GM18498 (cell line): Measurements from ENCODE around the gene MYOZ1.
"Not testable (repeated sequence)": the region's sequence is repeated elsewhere in the genome, so short reads cannot be mapped to it uniquely, and the experiment has no call there.

Source experiments
- ATAC-seq: cut with Tn5 transposase; IDR thresholded peaks from one replicate; pipeline ENCODE4 v1.9.1; 2021; ENCODE audit warnings: mild to moderate bottlenecking, moderate library complexity; ENCODE audit not compliant: unreplicated experiment

The MYOZ1 gene, protein sequence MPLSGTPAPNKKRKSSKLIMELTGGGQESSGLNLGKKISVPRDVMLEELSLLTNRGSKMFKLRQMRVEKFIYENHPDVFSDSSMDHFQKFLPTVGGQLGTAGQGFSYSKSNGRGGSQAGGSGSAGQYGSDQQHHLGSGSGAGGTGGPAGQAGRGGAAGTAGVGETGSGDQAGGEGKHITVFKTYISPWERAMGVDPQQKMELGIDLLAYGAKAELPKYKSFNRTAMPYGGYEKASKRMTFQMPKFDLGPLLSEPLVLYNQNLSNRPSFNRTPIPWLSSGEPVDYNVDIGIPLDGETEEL

DNA sequence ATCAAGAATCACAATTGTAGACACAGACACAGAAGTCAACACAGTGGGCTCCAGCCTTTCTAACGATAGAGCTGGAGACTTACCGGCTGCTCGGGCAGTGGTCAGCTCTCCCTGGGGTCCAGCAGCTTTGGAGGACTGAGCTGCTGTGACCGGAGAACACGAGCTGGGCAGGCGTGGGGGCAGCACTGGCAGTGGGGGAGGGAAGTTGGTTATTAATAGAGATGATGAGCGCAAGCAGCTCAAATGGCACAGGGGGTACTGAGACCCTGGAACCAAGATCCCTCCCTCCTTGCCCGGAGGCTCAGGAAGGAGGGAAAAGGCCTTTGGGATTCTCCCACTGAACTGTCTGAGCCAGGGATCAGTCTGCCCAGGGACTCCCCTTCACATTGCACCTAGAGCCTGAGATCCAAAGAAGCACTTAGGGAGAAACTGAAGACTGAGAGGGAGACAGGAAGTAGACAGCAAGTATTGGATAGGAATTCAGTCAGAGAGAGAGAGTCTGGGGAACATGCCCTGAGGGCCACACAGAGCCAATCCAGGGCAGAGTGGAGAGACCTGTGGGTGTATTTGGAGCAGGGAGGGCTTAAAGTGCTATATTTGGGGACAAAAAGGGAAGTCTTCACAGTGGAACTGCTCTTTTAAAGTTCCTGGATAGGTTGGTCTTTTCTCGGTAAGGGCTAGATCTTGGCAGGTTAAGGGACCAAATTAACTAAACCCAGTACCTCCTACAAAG is at the start of gene MYOZ1:
Gene MYOZ1 (minus strand): TSS at position 147 of the 733 bp plus-strand sequence. CDS start 1,457 bp downstream, outside the sequence.
- no peak for ATAC-seq

DNA sequence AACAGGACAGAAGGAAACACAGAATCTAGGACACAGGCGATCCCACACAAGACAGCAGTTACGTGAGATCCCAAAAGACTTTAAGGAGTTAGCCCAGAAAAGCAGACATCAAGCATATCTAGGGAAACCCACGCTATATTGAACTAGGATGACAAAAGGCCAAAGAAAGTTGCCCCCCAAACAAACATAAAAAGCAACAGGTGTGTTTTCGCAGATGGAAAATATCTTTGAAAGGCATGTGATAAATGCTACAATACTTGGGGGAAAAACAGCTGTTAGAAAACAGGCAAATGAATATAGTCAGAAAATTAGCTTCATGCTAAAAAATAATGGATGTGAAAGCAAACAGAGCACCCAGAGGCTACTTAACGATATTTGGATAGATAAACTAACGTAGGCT is 49.5 kb upstream of the MYOZ1 start:
- ATAC-seq, result not testable (repeated sequence)

DNA sequence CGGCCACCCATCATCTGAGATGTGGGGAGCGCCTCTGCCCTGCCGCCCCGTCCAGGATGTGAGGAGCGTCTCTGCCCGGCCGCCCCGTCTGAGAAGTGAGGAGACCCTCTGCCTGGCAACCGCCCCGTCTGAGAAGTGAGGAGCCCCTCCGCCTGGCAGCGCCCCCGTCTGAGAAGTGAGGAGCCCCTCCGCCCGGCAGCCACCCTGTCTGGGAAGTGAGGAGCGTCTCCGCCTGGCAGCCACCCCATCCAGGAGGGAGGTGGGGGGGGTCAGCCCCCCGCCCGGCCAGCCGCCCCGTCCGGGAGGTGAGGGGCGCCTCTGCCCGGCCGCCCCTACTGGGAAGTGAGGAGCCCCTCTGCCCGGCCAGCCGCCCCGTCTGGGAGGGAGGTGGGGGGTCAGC is 48.3 kb upstream of the MYOZ1 start:
- not testable (repeated sequence) for ATAC-seq

DNA sequence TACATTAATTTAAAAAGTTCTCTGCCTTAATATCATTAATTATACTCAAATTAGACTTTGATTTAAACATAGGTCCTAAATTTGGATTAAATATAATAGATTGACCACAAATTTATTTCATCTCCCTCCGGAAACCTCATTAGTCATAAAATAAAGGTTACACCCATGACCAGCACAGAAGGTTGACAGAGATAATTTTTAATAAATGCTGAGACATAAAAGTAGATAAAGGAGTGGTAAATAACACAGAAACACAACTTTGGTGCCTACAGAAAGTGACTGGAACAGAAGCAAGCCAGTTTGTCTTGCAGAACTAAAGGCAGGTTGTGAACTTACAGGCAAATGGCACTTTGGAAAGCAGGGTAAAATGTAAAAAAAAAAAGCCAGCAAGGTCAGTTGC is 46.4 kb upstream of the MYOZ1 start:
- ATAC-seq, result not testable (repeated sequence)

DNA sequence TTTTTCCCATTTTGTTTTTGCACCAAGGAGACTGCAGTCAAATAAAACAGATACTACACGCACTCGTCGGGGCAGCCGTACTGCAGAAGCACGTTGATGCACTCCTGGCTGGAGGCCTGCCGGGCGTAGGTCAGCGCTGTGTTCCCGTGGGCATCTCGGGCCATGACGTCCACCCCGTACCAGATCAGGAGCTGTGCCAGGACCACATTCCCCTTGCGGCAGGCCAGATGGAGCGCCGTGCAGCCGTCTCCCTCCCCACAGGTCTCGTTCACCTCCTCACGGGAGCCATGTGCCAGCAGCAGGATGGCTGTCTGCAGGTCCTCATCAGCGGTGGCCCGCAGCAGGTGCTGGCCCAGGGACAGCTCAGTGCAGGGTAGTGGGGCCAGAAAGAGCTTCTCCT is 33.3 kb upstream of the MYOZ1 start:
- ATAC-seq, result not testable (repeated sequence)

DNA sequence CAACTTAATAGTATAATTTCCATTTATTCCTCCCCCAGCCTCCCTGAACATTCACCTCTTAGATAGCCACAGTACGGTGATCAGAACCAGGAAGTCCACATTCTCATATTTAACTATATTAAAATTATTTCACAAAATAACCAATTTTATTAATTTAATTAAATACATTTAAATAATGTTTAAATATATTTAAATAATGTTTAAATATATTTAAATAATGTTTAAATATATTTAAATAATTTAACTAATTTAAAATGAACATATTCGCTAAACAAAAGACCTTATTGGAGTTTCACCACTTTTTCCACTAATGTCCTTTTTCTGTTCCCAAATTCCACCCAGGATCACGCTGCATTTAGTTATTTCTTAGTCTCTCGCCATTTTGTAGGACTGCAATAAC is 27.1 kb upstream of the MYOZ1 start:
- ATAC-seq, result not testable (repeated sequence)

DNA sequence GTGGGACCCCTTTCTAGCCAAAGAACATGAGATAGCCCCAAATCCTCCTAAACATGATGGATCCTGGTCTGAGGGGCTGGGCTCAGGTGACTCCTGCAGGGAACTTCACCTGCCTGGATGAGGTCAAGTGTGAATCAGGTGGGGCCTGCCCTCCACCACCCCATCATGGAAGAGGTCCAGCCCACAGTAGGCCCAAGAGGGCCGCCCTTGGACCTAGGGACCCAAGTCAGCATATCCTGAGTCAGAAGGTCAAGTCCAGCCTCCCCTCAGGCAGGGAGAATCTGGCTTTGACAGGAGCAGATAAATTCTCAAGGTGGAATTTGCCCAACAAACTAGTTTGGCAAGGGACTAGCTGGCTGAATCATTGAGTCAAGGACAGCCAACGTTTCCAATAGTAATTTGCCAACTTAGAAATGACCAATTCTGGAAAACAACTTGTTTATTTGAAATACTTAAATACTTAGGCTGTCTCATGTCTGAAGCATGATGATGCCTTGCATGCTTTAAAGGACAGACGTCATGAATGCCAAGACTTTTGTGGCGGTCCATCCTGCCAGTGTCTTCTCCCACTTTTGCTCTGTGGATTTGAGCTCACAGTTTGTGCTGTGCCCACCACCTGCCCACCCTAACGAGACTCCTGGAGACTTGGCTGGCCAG is 25.0 kb upstream of the MYOZ1 start:
- ATAC-seq, result not testable (repeated sequence)

DNA sequence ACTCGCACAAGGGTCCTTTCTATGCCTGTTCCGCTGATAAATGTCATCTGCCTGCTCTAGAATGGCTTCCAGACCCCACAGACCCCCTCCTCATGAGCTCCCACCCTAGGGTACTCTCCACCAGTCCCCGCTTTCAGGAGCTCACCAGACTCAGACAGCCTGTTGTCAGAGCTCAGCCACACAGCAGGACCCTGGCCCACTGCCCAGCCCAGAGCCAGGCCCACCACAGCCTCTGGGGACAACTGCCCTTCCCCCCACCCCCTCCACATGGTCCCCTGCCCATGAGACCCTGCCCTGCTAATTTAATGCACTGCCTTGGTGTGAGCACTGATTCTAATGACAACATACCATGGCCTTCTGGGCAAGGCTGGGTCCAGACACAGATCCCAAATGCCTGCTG is 24.3 kb upstream of the MYOZ1 start:
- not testable (repeated sequence) for ATAC-seq

DNA sequence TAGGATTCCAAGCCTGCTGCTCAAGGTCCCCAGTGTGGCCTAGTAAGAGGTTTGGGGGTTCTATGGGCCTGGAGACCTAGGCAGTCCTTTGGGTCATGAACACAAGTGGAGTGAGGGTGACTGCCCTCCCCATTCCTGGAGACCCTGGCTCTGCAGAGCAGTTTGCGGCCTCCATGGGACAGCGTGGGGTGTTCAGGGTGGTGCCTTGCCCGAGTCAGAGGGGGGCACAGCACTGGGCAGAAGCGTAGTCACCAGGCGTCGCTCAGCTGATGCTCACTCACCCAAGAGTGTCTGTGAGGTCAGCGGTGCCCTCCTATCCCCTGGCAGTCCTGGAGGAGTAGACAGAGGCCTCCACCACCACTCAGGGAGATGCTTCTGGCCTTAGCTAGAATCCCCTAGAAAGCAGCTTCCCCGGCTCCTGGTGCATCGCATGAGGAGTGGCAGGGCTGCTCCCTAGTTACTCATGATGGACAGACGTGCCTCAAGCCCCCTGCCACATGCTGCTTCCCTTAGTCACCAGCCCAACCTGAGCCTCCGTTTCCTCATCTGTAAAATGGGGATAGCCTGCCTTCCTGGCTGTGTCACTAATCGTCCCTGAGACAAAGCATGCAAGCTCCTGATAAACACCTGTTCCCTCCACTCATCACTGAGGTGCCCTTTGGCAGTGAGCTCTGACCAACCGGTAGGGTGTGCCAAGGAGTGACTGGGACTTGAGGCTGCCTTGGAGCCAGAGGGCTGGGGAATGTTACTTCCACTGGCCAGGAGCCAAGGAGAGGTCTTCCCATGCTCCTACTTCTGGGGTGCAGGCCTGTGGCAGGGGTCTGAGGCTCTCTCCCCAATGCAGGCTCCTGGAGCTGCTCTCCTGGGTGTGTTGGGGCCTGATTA is 23.1 kb upstream of the MYOZ1 start:
- ATAC-seq, result not testable (repeated sequence)

DNA sequence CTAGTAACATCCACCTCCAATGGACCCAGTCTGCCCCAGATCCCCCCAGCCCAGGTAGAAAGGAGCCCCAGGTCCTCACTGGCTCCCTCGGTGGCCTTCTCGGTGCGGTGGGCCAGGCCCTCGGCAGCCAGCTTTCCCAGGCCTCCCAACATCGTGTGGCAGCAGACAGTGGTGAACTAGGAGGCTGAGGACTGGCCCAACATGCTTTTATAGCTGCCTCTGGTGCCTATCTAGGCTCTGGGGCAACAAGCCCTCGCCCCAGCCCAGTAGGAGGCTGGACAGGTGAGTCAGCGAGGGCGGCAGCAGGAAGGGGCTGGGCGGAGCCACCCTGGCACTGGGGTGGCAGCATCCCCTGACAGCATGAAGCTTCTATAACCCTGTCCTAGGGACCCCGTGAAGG is 22.3 kb upstream of the MYOZ1 start:
- not testable (repeated sequence) for ATAC-seq

DNA sequence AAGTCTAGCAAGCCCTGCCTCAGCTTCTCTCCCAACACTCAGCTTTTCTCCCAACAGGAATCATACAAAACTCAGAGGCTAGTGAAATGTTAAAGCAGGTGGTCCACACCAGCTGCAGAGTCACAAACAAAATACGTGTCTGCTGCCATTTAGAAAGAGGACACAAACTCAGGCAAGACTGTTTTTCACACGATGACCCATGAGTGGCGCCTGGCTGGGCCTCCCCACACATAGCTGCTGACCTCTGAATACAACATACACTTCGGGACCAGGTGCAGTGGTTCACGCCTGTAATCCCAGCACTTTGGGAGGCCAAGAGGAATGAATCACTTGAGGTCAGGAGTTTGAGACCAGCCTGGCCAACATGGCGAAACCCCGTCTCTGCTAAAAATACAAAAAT is 21.4 kb upstream of the MYOZ1 start:
- ATAC-seq, result not testable (repeated sequence)

DNA sequence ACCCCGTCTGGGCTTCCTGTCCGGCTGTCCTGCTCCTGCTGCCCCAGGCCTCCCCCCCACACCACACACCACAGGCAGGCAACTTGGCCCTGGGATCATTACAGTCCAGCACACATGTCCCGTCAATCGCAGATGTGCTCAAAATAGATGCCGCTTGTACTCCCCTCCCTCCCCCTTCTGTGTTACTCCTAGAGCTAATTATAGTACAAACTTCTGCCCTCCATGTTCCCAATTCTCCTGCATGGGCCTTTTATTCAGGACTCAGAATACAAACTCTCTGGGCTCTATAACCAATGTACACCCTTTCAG is 14.7 kb upstream of the MYOZ1 start, which contains the start of gene SYNPO2L:
Gene SYNPO2L (minus strand): TSS at position 40 of the 309 bp plus-strand sequence. CDS start 107 bp downstream, outside the sequence.
- ATAC-seq, result no peak

DNA sequence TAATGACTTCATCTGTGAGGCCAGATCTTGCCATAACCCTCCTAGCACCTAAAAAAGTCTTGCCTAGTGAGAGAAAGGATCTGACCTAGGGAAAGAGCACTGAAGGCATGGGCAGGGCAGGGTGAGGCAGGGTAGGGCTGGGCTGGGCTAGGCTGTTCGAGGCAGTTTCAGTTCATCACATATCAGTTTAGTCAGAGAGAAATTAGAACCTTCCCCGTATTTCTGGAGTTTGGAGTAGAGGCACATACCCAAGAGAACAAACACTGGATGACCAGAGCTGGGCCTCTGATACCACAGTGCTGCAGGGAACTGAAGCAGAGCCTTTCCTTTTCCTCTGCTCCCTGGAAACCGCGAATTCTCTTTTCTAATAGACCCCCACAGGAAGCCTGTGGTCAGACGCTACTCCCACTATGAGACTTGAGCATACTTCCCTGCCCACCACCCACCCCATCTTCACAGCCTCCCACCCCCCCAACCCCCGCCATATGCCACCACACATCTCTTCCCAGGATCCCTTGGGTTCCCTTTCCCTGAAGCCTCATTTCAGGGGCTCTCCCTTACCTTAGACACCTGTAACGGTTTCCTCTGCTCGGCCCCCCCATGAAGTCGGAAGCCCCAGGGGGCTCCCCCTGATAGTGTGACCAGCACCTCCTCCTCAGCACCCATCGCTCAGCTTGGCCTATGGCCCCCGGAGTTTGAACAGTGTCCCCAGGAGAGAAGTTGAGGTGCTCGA is 14.1 kb upstream of the MYOZ1 start:
- ATAC-seq, result no peak

DNA sequence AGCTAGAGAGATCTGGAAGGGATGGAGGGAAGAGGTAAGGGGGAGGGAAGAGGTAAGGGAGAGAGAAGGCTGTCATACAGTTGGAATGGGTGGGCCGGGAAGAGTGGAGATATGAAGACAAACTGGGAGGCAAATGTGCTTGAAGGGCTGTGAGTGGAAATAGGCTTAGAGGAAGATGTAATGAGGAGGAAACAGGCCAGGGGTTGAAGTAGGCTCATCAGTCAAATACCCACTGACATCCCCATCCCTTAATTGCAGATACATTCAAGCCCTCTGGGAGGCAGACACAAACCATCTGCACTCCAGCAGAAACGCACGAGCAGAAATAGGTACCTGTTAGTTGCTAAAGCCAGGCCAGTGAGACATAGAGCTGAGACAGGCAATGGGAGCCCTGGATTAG is 12.4 kb upstream of the MYOZ1 start:
- ATAC-seq, result no peak

DNA sequence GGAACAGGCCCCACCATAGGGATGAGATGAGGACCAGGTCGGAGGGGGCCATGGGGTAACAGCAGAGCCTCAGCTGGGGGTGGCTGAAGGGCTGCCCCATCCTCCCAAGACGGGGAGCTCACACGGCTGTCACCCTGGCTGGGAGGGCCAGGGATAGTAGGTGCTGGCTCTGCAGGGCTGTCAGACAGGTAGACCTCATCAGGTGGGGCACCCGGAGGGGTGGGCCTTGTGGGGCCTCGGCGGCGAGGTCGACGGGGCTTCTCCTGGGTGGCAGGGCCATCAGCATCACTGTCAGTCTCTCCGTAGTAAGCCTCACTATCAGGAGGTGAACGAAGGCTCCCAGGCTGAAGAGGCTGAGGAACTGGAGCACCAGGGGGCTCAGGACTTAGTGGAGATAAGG is 11.9 kb upstream of the MYOZ1 start:
- ATAC-seq, result no peak

DNA sequence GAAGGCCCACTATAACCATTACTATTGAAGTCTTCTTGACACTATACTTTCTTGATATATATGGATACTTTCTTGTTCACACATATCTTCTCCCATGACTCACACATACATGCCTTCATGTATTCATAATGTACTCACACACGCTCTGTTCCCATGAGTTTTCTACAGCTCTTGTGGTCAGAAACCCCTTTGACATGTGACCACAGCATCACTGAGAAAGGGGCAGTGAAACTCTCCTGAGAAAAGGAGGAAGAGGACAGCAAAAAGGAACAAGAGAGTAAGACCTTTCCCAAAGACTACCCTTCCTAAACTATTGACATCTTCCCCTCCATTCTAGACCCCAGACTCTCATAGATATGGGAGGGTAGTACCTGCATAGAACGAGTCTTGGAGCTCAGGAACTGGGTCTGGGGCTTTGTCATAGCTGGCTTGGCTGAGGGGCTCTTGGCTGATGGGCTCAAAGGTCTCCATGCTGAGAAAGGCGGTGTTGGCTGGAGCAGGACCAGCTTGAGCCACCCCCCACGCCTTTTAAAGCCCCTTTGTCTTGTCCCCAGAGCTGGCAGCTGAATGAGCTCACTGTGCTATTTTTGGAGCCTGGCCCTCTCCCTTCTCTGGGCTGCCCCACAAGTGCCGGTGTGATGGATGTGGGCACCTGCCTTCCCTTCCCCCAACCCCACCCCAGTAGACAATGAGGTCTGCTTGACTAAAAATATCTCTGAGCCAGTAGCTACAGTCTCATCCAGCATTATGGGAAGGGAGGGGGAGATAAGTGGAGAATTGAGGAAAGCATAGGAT is 9.5 kb upstream of the MYOZ1 start:
- peak; percentile 38 for ATAC-seq

DNA sequence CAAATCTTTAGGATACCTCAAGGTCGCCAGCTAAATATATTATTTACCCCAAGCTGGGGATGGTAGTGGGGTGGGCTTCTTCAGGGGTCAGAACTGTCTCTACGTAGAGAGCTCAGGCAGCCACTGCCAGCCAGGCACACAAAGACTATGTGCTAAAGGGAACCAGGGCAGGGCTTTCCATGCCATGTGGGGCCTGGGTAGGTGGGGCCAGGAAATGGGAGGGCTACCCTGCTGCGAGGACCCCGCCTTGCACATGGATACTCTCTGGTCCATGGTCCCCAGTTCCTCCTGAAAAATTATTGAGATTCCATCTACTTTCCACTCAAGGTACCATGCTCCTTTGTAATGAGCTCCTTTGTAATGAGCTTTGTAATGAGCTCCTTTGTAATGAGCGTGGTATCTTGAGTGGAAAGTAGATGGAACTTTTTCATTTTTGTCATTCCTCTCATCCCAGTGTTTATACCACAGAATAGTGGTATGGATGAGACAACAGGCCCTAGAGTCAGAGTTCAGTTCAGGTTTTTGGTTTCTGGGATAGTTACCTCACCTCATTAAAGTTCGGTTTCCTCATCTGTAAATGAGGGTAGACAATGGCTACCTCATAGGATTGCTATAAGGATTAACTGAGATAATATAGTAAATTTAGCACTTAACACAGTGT is 8.7 kb upstream of the MYOZ1 start:
- ATAC-seq, result no peak

DNA sequence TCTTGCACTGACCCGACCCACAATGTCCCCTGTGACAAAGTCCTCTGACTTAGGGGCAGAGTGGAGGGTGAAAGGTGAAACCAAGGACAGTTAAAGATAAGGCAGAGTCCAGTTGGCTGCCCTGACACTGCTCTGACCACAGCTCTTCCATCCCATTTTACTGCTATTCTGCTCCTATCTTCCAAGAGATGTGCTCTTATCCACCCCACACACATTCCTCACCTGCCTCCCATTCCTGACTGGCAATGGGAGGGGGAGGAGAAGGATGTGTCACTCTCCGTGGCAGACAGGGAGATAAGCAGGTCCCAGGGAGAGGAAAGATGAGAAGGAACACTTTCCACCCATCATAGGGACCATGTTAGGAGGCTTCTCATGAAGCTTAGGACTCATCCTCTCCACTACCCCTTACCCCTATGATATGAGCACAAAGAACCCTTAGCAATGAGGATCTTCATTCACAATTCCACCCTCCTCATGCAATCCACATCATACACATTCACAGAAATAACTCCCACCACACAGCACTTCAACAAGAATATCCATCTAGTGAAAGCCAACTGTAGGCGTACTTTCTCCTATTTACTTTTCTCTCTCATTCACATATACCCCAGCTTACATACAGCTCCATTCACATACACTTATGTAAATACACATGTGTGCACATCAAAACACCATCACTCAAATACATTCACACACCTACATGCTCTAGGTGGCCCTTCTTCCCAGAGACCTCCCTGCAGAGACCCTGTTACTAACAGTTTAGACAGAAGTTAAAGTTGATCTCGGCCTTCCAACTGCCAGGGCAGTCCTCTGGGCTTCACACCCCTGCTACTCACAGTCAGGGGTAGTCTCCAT is 7.9 kb upstream of the MYOZ1 start:
- no peak for ATAC-seq
